ENCODE results near the gene DHX32.

The DHX32 gene

DNA sequence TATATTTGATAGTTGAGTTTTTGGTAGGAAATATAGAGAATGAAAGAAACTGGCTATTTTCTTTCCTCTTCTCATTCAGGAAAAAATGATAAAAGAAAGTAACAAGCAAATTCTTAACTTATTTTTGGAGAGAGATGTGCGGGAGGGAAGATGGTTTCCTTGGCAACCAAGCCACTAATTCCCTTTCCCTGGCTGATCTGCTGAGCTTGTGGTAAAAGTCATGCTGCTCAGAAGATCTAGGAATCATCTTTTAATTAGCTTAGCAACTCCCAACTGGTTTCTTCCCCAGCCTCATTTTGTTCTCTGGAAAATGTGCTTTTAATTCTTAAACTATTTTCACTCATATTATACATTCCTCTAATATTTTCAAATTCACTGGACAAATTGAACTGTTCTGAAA lies 69.8 kb downstream of the DHX32 start:
- DNase-seq (ENCODE audit: low spot score): no peak

DNA sequence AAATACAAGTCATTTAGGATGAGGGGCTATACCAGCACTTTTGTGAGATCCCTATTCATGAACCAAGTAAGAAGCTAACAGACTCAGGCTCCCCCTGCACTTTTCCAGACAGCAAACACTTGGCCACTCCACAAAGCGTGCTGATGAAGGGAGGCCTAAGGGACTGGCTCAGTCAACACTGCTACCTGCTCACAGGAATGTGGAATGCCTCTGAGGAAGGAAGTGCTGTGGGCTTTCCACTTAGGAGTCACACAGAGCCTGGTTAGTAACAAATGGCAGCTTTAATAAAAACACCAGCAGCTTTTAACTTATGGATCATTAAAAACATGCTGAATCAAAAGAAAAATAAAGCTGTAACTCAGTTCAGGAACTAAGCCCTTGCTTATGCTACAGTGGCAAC lies 73.0 kb downstream of the DHX32 start:
- no peak for DNase-seq (ENCODE audit: low spot score)

DNA sequence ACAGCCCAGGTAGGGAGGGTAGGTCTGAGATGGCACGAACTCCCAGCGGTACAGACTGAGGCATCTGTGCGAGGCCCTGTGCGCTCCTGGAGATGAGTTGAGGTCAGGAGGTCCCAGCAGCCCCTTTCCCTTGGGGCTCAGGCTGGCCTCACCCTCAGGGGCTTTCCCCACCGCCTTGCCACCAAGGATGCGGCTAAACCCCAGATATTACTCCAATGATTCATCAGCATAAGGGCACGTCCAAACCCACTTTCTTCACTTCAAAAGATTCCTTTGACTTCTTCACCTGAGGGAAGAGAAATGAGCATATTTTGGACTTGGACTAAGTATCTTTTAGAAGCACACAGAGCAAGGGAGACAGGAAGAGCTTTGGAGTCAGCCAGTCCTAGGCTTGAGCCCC lies 78.4 kb downstream of the DHX32 start:
- DNase-seq (ENCODE audit: low spot score): no peak

DNA sequence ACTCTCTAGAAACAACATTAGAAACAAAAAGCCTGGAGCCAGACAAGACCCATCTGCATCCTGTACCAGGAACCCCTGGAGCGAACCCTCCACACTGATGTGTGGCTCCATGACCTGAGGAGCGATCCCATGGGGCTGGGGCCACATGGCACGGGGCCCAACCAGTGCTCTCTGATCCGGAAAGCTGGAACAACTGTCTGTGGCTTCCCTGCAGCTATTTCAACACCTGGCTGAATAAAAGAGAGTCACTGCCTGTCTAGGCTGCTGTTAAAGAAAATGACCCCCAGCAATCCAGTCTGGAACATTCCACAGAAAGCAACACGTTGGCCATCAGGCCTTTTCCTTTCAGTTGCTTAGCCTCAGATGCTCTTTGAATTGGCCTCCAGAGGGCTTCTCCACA lies 79.0 kb downstream of the DHX32 start:
- no peak for DNase-seq (ENCODE audit: low spot score)

DNA sequence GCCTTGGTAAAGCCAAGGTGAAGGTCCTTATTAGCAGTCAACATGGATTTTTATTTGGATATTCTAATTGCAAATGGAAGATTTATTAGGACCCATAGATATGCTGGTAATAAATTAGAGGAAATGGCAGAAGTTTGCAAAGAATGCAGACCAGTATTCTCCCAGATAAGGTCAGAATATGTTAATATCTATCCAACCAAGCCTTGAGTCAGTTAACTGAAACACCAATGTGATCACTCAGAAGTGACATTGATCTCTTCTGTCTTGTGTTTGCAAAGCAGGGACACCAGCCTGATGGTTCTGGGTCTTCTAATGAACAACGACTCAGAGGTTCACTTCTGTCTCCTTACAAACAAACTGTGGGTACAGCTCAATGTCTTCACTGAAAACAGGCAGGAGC lies 79.5 kb downstream of the DHX32 start:
- no peak for DNase-seq (ENCODE audit: low spot score)

DNA sequence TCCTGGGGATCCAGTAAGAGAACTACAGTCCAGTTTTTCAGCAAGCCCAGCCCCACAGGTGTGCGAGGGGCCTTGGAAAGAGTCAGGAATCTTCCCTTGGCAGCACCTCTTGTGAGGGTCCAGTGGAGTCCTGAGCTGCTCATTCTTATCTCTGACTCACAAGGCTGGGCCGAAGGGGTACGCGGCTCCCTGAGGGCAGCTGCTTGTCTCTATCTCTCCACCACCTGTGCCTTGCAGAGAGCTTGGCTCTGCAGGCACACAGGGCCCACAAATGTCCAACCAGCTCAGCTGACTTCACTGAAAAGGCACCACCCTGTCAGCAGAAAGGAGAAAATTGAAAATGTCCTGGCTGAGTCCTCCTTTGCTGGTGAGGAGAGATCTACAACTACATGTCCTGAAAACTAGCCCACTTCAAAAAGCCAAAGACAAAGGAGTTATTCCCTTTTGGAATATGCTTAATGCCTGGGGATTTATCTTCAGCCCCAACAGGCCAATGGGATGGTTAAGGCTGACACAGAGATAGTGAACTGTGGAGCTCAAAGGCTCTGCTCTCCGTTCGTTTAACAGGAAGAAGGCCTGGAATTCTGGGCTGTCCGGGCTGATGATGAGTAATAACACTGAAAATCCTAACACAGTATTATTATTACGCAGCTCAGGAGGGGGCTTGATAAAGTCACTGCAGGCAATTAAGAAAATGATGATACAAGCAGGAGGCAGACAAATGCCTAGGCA lies 81.5 kb downstream of the DHX32 start:
- peak; percentile 55 for DNase-seq (ENCODE audit: low spot score)

DNA sequence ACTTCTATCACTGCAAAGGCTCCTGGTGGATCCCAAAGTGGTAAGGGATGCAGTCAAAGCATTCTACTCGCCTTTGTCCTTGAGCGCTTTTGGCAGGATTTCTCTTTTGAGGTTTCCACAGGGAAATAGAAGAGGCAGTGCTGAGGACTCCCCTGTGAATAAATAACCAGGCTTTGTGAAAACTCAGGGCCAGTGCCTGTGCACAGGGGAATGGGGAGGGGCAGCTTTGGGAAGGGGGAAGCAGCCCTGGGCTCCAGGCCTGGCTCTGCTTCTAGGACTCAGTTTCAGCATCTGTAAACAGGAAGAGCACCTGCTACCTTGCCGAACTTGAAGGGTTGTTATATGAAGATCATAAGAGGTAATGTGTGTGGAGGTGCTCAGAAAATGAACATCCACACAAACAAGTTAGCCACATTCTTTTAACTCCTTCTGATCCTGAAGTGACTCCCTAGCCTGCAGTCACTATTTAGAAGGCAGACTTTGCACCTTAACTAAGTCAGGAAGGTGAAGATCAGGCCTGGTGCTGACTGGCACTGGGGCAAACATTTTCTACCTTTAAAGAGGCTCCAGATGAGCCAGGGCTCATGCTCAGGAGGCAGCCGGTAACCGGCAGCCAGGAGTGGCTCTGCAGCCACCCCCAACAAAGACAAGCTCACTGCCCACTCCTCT lies 83.0 kb downstream of the DHX32 start:
- DNase-seq (ENCODE audit: low spot score): no peak

DNA sequence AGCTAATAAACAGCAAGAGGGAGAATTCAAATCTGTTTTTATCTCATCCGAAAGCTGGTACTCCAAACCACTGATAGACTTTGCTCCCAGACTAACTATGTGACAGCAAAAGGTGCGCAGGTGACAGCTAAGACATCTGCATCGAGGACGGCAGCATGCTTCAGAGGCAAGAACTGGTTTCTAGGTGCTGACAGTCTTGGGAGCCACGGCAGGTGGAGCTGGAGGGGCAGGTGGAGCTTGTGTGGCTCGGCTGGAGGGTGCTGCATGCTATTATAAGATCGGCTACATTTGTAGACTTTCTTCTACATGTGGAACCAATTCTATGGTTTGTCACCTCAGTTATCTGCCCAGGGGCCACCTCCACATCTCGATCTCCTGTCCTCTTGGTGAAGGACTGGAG lies 83.7 kb downstream of the DHX32 start:
- no peak for DNase-seq (ENCODE audit: low spot score)

DNA sequence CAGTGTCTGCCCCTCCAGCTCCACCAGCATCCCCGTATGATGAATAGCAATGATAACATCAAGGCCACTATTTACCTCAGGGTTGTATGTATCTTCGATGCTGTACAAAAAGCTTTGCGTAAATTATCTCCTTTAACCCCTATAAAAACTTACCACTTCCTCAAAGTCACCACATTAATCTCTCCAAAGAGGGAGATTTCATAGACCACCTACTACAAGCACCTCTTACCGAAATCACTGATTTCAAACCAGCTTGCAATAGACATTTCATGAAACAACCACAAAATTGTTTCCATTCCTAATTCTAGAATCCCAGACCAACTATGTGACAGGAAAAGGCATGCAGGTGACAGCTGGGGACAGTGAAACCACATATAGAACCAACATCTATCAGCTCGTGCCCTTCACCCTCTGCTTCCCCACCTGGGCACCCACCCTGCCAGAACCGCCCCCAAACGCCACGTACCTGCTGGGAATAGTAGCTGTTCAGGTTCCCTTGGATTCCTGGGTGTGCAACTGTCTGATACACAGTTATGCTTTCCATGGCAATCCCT lies 85.4 kb downstream of the DHX32 start:
- no peak for DNase-seq (ENCODE audit: low spot score)

DNA sequence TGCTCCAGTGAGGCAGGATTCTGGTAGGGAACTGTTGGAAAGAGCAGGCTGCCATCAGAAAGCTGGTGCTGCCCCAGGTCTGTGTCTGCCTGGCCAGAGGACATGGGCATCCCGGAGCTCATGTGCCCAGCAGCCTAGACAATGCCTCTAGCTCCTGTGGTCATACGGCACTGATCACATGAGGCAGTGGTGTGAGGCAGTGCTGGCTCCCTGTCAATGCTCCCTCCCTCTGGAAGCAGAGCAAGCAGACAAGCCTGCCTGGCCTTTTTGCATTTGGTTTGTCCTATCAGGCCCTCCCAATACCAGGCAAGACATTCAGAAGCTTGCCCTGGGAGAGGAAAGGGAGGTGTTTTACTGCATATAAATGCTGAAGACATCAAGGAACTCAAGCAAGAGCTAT lies 86.0 kb downstream of the DHX32 start:
- no peak for DNase-seq (ENCODE audit: low spot score)

DNA sequence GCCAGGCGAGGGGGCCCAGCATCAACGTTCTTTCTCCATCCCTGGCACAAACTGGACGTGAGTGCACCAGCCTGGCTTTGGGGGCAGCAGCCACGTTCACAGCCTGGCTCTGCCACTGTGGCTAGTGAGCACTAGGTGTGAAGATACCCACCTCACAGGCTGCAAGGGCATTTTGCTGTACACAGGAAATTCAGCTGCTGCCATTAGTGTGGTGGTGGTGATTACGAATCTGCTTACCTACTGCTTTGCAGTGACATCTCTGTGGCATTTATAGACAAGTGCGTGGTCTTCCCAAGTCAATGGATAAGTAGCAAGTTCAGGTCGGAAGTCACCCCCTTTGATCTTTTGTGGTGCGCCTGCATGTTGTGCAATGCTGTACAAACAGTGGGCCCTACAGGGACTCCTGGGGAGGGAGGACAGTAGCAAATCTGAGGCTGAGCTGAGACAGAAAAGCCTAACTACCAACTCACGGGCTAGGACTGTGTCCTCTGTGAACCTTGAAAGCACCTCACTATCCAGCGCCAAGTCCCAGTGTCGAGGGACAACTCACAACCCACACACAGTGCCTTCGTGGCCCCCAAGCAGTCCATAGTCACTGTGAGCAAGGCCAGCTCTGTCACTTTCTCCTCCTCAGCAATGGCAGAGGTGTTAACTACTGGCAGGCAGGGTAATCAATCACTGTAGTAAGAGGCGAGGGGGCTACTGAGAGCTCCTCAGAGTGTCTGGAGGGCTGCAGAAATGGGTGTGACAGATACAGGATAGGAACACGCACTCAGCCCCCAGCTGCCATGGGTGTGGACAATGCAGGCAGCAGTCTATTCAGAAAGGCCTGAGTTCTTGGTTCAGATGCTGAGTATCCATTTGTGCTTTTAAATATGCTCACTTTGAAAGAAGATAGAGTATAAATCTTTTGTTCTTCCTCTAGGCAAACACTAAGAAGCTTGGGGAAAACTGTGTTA lies 88.5 kb downstream of the DHX32 start:
- DNase-seq (ENCODE audit: low spot score): no peak

DNA sequence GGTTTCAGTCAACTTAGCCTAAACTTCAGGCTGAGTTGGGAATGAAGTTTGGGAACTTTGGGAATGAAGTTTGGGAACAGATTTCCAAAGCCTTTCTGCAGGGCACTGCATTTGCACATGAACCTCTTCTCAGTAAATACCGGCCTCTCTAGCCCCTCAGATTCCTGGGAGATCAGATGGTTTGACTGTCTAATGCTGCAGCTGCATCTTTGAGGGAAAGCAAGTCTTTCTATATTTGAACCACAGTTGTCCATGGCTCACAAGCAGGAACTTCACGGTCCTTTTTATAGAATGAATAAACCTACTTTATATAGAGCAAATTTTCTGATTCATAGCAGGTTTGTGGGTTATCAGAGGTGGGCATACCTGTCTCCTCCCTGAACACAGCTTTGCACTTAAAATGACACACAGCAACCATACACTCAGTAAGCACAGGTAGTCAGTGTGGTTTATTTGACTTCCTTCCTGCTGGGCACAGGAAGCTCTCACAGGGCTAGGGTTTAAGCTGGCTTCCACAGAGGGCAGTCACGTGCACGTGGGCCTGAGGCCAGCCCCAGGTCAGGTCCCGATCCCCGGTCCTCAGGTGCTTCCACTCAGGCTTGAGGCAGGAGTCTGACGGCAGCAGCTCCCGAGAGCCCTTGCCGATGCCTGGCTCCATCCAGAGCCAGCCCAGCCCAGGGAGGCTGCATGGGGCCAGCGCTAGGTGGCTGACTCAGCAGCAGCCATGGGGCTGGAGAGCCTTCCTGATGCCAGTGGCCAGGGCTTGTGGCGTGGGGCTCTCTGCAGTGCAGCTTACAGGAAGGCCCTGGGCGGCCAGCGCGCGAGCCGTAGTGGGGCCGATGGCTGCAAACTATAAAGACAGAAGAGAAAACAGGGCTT lies 92.7 kb downstream of the DHX32 start:
- no peak for DNase-seq (ENCODE audit: low spot score)
